Endometrium (tissue), 2 donors: ENCODE results near the gene BCR.

ENCODE experiments used
- FAIRE-seq: peaks from 2 replicates; lab custom pipeline; 2012; peaks lifted over from hg19 to GRCh38; lab: Jason Lieb, UNC
- donor health status: control.
- donor health status: control.

Gene BCR

DNA sequence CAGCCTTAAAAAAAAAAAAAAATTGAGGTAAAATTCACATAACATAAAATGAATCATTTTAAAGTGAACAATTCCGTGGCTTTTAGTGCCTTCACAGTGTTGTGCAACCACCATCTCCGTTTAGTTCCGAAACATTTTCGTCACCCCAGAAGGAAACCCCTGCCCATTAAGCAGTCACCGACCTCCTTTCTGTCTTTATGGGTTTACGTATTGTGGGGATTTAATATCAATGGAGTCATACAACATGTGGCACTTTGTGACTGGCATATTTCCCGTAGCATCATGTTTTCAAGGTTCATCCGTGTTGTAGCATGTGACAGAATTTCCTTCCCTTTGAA, 65.5 kb downstream of the BCR start:
- FAIRE-seq, result no peak

- no peak for FAIRE-seq
Measured at GRCh38 chr22:23246982-23247766, 66.9 kb downstream of the BCR start.

GRCh38 chr22:23248583-23248982, 68.3 kb downstream of the BCR start:
- FAIRE-seq, result peak; percentile 41

- no peak for FAIRE-seq
Measured at GRCh38 chr22:23250056-23250784, 69.9 kb downstream of the BCR start.

DNA sequence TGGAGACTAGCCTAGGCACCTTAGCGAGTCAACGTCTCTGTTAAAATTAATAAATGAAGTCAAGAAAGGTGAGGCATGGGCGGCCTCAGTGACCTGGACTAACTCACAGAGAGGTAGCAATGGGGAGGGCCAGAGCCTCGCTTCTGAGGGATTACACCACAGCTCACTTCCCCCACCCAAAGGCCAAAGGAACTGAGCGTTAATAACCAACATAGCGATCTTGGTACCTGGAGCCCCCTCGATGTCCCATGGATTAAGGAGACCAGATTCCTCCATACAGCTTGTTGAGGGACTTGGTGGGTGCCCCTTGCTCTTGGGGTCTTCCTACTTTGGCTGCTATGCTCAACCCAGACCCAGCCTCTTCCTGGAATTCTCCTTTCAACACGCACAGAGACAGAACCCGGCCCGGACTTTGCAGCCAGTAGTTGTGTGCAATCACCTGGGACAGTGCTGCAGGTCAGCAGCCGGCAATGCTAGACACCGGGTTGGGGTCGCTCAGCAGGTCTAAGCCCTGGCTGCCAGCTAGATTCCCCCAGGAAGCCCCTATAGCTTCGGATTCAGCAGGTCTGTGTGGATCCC, 70.6 kb downstream of the BCR start:
- FAIRE-seq, result no peak

DNA sequence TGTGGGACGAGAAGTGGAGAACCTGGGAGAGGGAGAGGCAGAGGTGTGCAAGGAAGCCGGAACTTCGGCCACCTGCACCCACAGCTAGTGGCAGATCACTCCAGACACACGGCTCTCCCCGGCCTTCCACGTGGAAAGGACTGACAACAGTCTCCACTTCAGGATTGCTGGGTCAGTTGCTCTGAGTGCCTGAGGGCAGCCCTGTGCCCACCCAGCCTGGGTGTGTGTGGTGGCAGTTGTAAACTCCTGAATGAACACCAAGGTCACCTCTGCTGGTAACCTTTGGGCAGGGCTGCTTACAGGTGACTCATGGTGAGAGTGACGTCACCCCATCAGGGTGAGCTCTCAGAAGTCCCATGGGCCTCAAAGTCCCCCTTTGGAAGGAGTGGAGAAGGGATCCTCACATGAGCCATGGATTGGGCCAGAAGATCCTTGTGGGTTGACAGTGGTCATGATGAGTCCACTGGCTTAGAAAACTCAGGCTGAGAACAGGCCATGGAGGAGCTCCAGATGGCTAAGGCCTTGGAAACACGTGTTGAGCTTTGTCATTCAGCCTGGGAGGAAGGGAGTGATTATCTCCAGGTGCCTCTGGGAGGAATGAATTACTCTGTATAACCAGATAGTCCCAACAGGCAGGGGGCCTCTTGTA, 71.3 kb downstream of the BCR start:
- FAIRE-seq, result no peak

DNA sequence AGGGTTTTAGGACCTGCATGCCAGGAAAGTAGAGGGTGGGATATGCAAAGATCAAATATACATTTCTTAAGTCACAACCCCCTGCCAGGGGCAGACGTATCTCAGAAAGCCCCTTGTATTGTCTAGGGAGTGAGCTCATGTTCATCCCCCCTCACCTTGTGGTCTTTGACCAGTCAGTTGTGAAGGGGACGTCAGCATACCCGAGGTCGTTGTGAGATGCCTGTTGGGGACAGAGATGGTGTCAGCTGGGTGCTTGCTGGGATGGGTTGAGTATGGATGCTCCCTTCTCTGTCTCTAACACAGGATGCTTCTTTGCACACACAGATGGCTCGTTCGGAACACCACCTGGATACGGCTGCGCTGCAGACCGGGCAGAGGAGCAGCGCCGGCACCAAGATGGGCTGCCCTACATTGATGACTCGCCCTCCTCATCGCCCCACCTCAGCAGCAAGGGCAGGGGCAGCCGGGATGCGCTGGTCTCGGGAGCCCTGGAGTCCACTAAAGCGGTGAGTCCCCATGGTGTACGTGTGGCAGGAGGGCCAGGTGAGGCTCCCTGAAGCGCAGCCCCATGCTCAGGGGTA, 73.3 kb downstream of the BCR start:
- no peak for FAIRE-seq

DNA sequence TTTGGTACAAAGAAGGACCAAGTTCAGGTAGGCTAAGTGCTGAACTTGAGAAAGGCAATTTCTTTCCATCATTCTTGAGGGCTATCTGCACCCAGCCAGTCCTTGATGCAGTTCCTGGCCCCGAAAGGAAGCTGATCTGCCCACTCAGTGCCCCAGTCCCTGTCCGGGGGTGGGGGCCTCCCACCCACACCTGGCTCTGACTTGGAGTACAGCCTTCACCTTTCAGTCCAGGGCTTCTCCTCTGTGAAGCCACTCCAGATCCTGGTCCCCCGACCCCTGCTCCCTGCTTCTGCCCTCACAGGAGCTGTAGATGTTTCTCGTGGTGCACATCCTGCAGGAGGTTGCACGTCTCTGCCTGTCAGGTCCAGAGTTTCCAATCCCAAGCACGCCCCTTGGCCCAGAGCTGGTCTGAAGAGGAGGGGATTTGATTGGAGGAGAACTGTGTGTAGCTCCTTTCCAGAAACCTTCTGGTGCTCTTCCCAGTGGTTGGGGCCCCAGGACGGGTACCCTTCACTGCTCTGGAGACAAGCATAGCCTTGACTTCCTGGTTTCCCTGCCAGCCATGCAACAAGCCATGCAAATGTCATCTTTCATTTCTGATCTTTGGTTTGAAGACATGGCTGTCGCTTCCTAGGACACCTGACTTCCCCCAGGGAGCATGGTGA, 75.3 kb downstream of the BCR start:
- FAIRE-seq, result no peak

GRCh38 chr22:23256171-23256932, 76.0 kb downstream of the BCR start:
- FAIRE-seq, result no peak

GRCh38 chr22:23256986-23257888, 76.9 kb downstream of the BCR start:
- no peak for FAIRE-seq

DNA sequence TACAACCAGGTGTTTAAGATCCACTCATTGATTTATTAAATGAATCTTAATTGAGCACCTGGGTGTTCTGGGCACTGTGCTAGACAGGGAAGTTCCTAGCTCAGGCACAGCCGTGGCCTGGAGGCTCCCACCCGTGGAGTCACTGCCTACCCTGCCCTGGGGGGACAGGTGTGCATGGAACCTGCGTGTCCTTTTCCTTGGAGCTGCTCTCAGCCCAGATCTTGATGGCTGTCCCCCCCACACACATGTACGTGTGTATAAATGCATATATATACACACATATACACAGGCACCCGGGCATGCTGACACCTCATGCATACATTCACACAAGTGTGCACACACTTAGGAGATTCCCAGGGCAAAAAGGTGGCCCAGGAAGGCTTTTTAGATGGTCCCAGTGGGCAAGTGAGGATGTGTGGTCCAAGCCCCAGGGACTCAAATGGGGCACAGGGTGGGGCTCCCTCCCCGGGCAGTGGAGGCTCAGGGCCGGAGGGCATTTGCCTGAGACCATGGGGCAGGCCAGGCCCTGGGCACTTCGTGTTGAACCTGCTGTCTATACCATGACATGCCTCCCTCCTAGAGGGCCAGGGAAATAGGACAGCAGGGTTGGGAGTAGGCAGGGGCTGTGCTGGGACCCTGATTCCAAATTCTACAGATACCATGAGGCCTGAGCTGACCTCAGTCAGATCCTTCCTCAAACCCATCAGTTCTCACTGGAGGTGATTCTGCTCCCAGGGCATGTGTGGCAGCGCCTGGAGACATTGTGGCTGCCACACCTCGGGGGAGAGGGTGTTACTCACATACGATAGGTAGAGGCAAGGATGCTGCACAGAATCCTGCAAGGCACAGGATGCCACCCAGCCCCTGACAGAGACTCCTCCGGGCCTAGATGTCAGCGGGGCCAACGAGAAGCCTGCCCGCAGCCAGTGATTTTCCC, 77.8 kb downstream of the BCR start:
- no peak for FAIRE-seq

- FAIRE-seq, result no peak
Measured at GRCh38 chr22:23258826-23259170, 78.5 kb downstream of the BCR start.

DNA sequence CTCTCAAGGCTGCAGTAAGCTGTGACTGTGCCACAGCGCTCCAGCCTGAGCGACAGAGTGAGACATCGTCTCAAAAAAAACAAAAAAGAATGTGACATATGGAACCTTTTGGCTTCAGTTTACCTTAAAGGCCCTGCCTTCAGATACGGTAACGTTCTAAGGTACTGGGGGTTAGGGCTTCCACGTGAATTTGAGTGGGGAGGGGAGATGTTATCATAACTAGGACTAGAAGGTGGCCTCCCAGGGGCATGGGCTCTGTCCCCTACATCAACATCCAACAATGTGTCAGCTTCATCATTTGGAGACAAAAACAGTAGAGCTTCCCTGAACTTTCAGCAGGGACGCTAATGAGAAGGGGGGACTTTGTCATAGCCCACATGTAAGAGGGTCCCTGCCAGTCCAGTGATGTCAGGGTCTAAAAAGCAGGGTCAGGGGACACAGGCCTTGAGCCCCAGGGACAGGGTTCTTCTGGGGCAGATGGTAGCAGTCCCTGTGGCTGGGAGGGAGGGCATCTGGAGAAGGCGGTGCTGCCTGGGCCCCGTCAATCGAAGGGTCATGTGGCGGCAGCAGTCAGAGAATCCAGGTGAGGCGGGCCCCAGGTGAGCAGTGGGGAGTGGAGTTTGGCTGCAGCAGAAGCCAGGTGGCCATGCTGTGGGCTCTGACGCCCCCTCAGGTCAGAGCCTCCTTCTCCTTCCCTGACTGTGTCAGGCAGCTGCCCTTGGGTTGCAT, 79.8 kb downstream of the BCR start:
- FAIRE-seq, result no peak

DNA sequence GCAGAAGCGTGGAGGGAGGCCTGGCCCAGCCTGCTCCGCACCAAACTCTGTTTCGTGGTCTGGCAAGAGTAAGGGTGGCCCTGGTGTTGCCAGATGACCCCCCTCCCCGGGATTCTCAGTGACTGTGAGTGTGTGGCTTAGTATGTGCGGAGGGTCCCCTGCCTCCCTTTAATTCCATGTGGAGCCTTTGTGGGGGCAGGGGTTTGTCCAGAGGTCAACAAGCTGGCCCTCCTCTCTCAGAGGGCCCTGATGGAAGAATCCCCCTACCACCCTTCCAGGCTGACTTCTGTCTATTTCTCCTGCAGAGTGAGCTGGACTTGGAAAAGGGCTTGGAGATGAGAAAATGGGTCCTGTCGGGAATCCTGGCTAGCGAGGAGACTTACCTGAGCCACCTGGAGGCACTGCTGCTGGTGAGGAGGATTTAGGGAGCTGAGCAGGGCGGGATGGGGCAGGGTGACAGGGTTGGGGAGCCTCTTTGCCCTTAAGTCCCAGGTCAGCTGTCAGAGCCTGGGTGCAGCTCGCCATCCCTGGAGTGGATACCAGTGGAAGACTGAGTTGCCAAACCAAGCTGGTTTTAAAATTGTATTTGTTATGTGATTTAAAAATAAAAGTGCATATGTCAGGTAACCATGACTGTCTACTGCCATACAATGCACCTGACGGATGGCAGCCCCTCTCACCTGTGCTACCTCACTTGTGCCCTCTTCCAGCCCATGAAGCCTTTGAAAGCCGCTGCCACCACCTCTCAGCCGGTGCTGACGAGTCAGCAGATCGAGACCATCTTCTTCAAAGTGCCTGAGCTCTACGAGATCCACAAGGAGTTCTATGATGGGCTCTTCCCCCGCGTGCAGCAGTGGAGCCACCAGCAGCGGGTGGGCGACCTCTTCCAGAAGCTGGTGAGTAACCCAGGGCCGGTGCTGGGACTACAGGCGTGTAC, 80.6 kb downstream of the BCR start:
- no peak for FAIRE-seq

- FAIRE-seq, result no peak
Measured at GRCh38 chr22:23261900-23262450, 81.7 kb downstream of the BCR start.

DNA sequence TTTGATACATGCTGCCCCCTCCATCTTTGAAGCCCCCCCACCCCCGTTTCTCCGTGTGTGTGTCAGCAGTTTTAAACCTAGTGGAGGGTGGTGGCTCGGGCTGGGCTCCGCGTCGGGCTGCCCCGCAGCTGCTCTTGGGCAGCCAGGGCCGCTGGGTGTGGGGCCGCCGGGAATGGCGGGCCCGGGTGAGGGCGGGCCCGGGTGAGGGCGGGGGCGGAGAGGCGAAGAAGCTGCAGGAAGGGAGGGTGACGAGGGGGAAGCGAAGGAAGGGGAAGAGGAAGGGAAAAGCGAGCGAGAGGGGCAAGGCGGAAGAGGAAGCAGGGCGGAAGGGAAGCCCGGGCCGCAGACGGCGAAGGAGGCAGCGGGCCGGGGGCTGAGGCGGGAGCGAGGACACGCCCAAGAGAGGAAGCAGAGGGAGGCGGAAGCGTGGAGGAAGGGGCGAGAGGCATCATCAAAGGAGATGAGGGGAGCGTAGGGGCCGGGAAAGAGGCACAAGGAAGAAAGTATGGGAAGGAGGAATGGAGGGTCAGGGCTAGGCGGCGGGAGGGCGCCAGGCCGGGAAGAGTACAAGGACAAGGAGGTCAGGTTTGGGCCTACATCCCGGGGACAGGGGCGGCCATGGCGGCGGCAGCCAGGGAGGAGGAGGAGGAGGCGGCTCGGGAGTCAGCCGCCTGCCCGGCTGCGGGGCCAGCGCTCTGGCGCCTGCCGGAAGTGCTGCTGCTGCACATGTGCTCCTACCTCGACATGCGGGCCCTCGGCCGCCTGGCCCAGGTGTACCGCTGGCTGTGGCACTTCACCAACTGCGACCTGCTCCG, 82.4 kb downstream of the BCR start:
- no peak for FAIRE-seq
